Activated CD8-positive, alpha-beta memory T cell treated with anti-CD3 and anti-CD28 coated beads, Interleukin-2, amount 50 U/mL, for 48 hours (primary cell): Measurements from ENCODE around the gene BMP6.
A peak's percentile ranks its signal among the peaks of the same experiment; 100 is the strongest.
"Not testable (repeated sequence)": the region's sequence is repeated elsewhere in the genome, so short reads cannot be mapped to it uniquely, and the experiment has no call there.

Experiments
- DNase-seq: peaks from one replicate; pipeline ENCODE4 v3.0.0-alpha.2; 2020

The BMP6 gene

DNA sequence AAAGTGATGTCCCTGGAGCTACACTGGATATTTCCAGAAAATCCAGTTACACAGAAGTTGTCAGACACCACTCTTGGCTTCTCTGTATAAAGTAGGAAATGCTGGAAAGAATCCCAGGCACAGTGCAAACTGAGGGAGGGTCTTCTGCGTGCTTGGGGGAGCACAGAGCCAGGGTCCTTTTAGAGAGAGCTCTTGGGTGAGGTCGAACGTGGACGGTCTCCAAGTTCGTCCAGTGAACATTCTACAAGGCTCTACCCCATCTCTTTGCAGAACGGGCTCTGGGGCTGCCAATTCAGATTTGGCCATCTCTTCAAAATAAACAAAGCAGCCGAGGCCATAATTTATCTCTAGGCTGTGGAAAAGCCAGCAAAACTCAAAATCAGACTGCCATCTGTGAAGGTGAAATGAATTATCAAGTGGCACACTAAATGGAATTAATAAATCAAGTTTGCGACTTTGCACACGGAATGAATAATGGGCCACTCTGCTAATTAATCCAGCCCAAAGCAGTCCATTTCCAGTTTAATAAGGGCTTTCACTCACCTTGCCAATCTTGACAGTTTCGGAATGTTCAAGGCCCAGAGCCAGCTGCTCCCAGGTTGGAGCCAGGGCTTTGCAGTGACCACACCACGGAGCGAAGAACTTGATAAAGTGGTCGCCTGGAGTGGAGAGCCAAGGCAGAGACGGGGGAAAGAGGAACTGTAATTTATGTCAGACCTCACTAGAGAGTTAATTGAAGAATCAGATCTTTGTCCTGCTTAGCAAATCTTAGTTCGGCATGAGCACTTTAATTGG lies 165.4 kb downstream of the BMP6 start:
- no peak for DNase-seq

GRCh38 chr6:7892367-7892766 lies 166.5 kb downstream of the BMP6 start:
- DNase-seq: not testable (repeated sequence)

GRCh38 chr6:7893342-7893741 lies 167.4 kb downstream of the BMP6 start:
- DNase-seq: no peak

GRCh38 chr6:7894262-7895124 lies 168.6 kb downstream of the BMP6 start:
- DNase-seq: no peak

DNA sequence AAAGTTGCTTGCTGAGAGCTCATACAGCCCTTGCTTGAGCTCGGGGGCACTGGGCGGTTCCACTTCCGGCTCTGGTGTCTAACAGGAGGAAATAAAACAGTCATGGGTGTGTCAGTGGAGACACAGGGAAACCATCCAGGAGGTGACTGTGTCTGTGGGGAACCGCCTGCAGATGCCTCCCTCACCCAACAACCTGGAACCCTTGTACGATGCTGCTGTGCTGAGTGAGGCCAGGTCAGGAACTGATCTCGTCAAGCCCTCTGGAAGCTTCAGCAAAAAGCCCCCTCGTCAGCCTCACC lies 169.2 kb downstream of the BMP6 start:
- no peak for DNase-seq

GRCh38 chr6:7896465-7896987 lies 170.6 kb downstream of the BMP6 start:
- no peak for DNase-seq

- DNase-seq: no peak
These were observed 171.7 kb downstream of the BMP6 start for GRCh38 chr6:7897461-7898192.

DNA sequence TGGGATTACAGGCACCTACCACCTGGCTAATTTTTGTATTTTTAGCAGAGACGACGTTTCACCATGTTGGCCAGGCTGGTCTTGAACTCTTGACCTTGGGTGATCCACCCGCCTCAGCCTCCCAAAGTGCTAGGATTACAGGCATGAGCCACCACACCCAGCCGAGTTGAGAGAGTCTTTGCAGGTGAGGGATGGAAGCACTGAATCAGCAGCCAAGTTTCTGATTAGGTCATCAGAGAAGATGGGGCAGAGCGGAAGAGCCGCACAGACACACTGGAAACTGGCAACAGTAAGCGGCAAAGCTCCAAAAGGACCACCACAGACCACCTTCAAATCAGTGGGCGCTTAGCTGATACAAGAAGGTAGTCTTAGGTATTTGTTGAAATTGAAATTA lies 172.3 kb downstream of the BMP6 start:
- not testable (repeated sequence) for DNase-seq

DNA sequence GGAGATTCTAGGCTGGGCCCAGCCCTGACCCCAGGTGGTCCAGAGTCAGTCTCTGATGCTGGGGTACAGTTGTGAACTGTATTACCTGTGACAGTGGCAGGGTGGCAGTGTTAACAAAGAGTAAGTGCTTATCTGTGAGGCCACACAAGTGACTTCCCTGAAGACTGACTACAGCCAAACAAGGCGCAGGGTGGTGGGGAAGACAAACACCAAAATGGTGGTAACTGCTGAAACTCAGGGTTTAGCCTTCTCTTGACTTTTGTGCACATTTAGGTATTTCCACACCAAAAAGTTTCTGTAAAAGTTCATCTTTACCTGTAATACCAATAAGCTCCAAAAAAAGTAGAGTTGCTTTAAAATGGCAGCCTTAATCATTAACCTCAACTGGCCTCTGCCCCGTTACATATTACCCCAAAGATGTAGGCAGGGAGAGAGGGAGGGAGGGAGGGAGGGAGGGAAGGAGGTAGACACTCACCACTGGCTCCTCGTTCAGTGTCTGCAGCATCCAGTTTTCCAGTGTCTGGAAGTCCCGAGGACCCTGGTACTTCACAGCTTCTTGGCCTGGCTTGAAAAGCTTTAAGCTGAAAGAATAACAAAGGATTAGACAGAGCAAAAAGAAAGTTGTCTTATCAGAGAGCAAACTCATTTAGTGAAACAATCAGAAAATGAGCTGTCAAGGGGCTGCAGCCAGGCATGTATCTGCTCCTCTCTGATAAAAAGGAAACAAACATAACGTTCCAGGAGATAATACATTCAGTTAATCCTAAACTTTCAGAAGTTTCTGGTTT lies 173.4 kb downstream of the BMP6 start:
- no peak for DNase-seq

GRCh38 chr6:7899889-7900213 lies 174.0 kb downstream of the BMP6 start:
- DNase-seq: no peak

- DNase-seq: no peak
These were observed 174.7 kb downstream of the BMP6 start for GRCh38 chr6:7900621-7901020.

- no peak for DNase-seq
These were observed 175.2 kb downstream of the BMP6 start for GRCh38 chr6:7901056-7901455.

- no peak for DNase-seq
These were observed 175.9 kb downstream of the BMP6 start for GRCh38 chr6:7901780-7902179.

DNA sequence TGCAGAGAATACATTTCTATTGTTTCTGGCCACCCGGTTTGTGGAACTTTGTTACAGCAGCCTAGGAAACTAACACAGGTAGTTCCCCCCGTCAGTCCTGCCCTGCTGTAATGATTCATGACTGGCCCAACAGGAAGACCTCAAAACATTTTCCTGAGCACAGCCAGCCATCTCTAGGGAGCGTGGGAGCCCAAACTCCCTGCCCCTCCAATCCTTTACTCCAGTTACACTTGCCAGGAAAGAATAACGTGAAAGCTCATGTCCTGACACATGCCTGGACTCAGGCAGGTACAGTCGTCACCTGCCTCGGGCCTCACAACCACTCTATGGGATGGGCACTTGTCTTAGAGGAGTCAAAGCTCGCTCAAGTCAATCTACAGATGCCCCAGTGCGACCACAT lies 176.3 kb downstream of the BMP6 start:
- no peak for DNase-seq

DNA sequence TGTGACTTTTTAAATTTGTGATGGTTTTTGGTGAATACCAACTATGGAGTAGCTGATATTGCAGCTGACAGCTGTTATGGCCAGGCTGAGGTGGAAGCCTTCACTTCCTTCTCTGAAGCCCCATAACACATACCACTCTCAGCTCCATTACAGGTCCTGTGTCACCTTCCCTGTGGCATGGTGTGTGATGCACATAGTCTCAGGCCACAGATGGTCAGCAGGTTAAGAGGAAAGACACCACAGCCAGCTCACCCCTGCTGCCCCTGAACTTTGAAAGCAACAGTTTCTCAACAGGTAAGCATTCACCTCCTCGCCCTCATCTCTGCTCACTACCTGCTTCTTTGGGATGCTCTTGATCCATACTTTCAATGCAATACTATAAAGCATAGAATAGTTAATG lies 177.0 kb downstream of the BMP6 start:
- DNase-seq: no peak

DNA sequence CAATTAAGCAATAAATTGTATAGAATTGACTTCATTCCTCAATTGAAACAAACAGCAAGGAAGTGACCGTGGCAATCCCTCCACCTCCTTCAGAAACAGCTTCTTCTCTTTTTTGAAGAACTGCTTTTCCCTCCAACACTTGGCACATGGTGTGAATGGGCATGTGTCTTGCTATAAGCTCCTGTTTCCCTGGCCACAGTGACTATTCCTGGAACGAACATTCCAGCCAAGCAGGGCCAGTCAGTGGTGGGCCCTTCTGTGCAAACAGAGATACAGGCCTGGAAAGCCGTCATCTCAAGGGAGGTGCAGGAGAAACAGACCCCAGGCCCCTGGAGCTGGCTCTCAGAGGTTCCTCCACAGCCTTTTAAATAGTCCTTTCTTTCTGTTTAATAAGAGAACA lies 177.8 kb downstream of the BMP6 start:
- DNase-seq: no peak

DNA sequence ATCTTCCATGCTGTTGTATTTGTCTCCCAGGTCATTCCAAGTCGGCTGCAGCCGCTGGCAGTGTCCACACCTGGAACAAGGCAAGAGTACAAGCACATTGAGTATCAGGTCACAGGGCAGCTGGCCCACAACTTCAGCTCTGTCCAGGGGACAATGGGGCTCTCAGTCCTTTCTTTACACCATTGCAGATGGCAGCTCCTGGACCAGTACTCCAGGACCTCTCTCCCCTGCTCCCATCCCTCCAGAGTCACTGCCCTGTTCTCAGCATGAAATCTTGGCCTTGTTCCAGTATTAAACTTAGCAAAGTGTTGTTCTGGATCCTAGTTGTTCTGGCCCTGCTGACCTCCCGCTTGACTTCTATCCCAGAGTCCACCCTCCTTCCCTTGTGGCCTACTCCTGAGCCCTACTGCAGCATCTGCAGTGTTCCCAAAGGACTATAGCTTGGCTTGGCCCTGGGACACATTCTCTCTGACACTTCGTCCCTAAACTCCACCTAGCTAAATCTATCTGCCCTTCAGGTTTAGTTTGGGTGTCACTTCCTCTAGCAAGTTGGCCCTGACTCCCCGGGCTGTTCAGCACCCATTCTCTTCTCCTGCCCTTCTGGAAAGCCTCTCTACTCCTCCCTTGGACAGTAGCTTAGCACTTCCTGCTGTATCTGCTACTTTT lies 178.9 kb downstream of the BMP6 start:
- DNase-seq: peak; percentile 28

- no peak for DNase-seq
These were observed 179.5 kb downstream of the BMP6 start for GRCh38 chr6:7905416-7905815.

DNA sequence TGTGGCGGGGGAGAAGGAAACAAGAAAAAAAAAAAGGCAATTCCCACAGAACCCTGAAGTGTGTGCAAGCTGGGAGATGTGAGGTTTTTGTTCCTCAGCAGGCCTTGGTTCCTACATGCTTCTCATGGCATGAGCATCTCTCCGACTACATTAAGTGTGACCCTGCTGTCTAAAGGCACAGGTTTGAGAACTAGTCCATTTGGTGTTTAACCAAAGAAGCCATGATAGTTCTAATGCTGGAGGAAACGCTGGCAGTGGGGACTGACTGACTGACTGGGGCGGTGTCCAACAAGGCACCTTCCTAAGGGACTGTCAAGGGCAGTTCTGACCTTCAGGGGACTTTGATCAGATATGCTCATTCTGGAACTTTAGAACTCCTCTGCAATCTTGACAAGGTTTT lies 180.8 kb downstream of the BMP6 start:
- DNase-seq: no peak

GRCh38 chr6:7907159-7907558 lies 181.3 kb downstream of the BMP6 start:
- DNase-seq: no peak

DNA sequence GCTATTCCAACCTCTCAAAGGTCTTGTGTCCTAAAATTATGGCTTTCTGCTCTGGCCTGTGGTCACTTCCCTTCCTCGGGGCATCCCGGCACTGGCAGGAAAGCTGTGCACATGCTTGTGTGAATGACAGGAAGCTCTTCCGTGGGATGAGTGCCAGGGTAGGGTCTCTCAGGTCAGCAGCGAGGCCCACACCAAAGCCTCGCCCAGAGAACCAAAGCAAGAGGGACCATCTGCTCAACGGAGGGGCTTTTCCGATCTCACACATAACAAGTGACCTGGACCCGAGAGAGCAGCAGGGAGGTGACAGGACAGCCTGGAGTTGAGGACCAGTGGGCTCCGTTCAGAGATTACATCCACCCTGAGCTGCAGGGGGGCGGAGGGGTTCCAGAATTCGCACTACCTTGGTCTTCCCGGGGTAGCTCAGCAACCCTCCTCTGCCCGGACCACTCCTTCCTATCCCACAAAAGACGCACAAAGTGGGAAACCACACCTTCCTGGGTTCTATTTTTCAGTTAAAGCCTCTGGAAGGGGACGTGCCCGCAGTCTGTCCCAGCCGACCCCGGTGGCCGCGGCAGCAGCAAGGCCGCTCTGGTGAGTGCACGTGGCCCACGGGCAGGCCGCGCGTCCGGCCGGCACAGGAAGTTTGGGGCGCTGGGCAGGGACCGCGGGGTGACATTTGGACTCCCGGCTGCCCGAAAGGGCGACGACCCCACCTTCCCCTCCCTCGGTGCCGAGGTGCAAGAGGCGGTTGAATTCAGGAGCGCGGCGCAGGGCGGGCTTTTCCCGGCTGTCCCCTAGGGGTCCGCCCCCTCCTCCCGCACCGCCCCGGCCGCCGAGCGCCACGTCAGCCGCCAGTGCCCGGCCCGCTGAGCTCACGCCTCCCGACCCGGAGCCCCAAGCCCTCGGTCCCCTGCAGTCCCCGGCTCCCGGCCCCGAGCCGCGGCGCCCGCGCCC lies 183.7 kb downstream of the BMP6 start:
- peak; percentile 81 for DNase-seq
